SK-N-MC (cell line): ENCODE measurements around the gene CAMTA1.

Experiments used
- DNase-seq: peaks from one replicate; pipeline ENCODE4 v3.0.0-alpha.2; 2011; ENCODE audit warnings: low read depth, low spot score
- H3K27ac ChIP-seq: fragments of 200-600 bp; sonication (generic); 2 replicates; pipeline ENCODE4 v1.5.1; 2016; ENCODE audit warnings: mixed run types
- H3K36me3 ChIP-seq: fragments of 200-600 bp; sonication (generic); 2 replicates; pipeline ENCODE4 v1.6.1; 2017; ENCODE audit warnings: antibody characterized with exemption, low read length, mixed read lengths; ENCODE audit not compliant: insufficient read depth
- H3K4me3 ChIP-seq: fragments of 200-600 bp; sonication (generic); 2 replicates; pipeline ENCODE4 v1.5.1; 2016
- H3K9ac ChIP-seq: fragments of 200-600 bp; sonication (generic); 2 replicates; pipeline ENCODE4 v1.8.0; 2017; ENCODE audit warnings: mixed run types, mixed read lengths; ENCODE audit not compliant: insufficient read length
- H3K9me3 ChIP-seq: fragments of 200-600 bp; sonication (generic); 2 replicates; pipeline ENCODE4 v1.6.1; 2017; ENCODE audit warnings: low read depth, mild to moderate bottlenecking, antibody characterized with exemption, low read length, moderate library complexity, mixed read lengths
- EZH2 ChIP-seq: fragments of 200-600 bp; sonication (generic); IDR thresholded peaks from one replicate; pipeline ENCODE4 v1.6.1; 2017; ENCODE audit warnings: antibody characterized with exemption
- FOXP2 ChIP-seq: optimal IDR thresholded peaks from 2 replicates; pipeline ENCODE3; 2011; ENCODE audit warnings: mild to moderate bottlenecking, moderate library complexity; ENCODE audit not compliant: insufficient read depth; ENCODE audit errors: extremely low read length, control extremely low read depth
- POLR2AphosphoS5 ChIP-seq: IDR thresholded peaks from 2 replicates; pipeline ENCODE4 v1.6.1; 2012; ENCODE audit warnings: mild to moderate bottlenecking, low read depth, low read length, borderline replicate concordance

Gene CAMTA1

GRCh38 chr1:7207875-7208646 lies 422.8 kb downstream of the CAMTA1 start:
- H3K9ac ChIP-seq, result no peak overlapping the region
- no peak overlapping the region for H3K27ac ChIP-seq
- peak; percentile 24 for DNase-seq
- H3K9me3 ChIP-seq, result no peaks in the 10 kb centered on the region
- H3K36me3 ChIP-seq, result no peaks in the 10 kb centered on the region
- H3K4me3 ChIP-seq, result no peak overlapping the region
- TF ChIP-seq FOXP2, result no peak
- no peak for TF ChIP-seq EZH2
- no peak for TF ChIP-seq POLR2AphosphoS5

GRCh38 chr1:7208647-7209180 lies 423.5 kb downstream of the CAMTA1 start:
- Histone ChIP-seq H3K36me3 (no peaks in the 10 kb centered on the region), H3K27ac (no peak overlapping the region), H3K9me3 (no peaks in the 10 kb centered on the region), H3K4me3 (no peak overlapping the region), H3K9ac (no peak overlapping the region)
- TF ChIP-seq POLR2AphosphoS5, result no peak
- no peak for TF ChIP-seq EZH2
- no peak for TF ChIP-seq FOXP2
- DNase-seq, result no peak

GRCh38 chr1:7209336-7209735 lies 424.1 kb downstream of the CAMTA1 start:
- no peak overlapping the region for H3K4me3 ChIP-seq
- no peak for DNase-seq
- TF ChIP-seq EZH2 (no peak), POLR2AphosphoS5 (no peak), FOXP2 (no peak)

GRCh38 chr1:7218210-7218832 lies 433.1 kb downstream of the CAMTA1 start:
- no peak overlapping the region for H3K27ac ChIP-seq
- no peaks in the 10 kb centered on the region for H3K9me3 ChIP-seq
- no peak for TF ChIP-seq EZH2
- no peak for TF ChIP-seq POLR2AphosphoS5
- no peak overlapping the region for H3K9ac ChIP-seq
- DNase-seq, result peak; percentile 37
- H3K36me3 ChIP-seq, result no peaks in the 10 kb centered on the region
- H3K4me3 ChIP-seq, result no peak overlapping the region

More at GRCh38 chr1:7209336-7209735, 424.1 kb downstream of the CAMTA1 start:
- Histone ChIP-seq H3K36me3 (no peaks in the 10 kb centered on the region), H3K9ac (no peak overlapping the region), H3K27ac (no peak overlapping the region), H3K9me3 (no peaks in the 10 kb centered on the region)

- Histone ChIP-seq H3K9me3 (no peaks in the 10 kb centered on the region), H3K36me3 (no peaks in the 10 kb centered on the region), H3K9ac (no peak overlapping the region), H3K4me3 (no peak overlapping the region), H3K27ac (no peak overlapping the region)
- TF ChIP-seq FOXP2 (no peak), EZH2 (no peak), POLR2AphosphoS5 (no peak)
- DNase-seq, result no peak
Observed at GRCh38 chr1:7219031-7219430, 433.8 kb downstream of the CAMTA1 start.

GRCh38 chr1:7220007-7220406 lies 434.8 kb downstream of the CAMTA1 start:
- Histone ChIP-seq H3K27ac (no peak overlapping the region), H3K4me3 (no peak overlapping the region), H3K9ac (no peak overlapping the region), H3K36me3 (no peaks in the 10 kb centered on the region), H3K9me3 (no peaks in the 10 kb centered on the region)
- no peak for DNase-seq
- no peak for TF ChIP-seq POLR2AphosphoS5
- no peak for TF ChIP-seq EZH2
- TF ChIP-seq FOXP2, result no peak

GRCh38 chr1:7220712-7221252 lies 435.5 kb downstream of the CAMTA1 start:
- TF ChIP-seq POLR2AphosphoS5 (no peak), EZH2 (no peak), FOXP2 (no peak)
- H3K4me3 ChIP-seq, result no peak overlapping the region
- H3K36me3 ChIP-seq, result no peaks in the 10 kb centered on the region
- H3K9ac ChIP-seq, result no peak overlapping the region
- no peak for DNase-seq
- H3K27ac ChIP-seq, result no peak overlapping the region
- H3K9me3 ChIP-seq, result no peaks in the 10 kb centered on the region

GRCh38 chr1:7221826-7222694 lies 436.8 kb downstream of the CAMTA1 start:
- no peak for TF ChIP-seq EZH2
- no peak for DNase-seq
- H3K9me3 ChIP-seq, result no peaks in the 10 kb centered on the region
- H3K9ac ChIP-seq, result no peak overlapping the region
- H3K36me3 ChIP-seq, result no peaks in the 10 kb centered on the region
- no peak overlapping the region for H3K27ac ChIP-seq
- no peak overlapping the region for H3K4me3 ChIP-seq
